NOMO-1 treated with DMSO at 0.1 percent for 48 hours (cell line): Measurements from ENCODE around the gene SLC9C2.
"Not testable (repeated sequence)": the region's sequence is repeated elsewhere in the genome, so short reads cannot be mapped to it uniquely, and the experiment has no call there.

Experiments used
- DNase-seq: peaks from one replicate; lab custom pipeline; 2025; ENCODE audit not compliant: unreplicated experiment; lab: John Stamatoyannopoulos, UW

SLC9C2 gene

DNA sequence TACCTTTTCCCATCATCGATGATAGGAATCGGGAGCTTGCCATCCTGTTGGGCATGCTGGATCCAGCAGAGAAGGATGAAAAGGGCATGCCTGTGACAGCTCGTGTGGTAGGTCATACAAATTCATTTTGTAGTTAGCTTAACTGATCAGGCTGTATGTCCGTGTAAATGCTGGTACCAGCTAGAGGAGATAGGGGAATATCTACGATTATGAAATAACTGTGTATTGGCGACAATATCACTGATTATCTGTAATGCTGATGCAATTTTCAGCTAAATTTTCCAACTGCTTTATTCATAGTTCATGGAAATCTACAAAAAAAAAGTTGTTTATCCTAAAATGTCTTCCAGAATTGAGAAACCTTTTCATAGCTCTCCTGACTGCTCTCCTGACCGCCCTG is 117.5 kb downstream of the SLC9C2 start:
- DNase-seq: no peak

DNA sequence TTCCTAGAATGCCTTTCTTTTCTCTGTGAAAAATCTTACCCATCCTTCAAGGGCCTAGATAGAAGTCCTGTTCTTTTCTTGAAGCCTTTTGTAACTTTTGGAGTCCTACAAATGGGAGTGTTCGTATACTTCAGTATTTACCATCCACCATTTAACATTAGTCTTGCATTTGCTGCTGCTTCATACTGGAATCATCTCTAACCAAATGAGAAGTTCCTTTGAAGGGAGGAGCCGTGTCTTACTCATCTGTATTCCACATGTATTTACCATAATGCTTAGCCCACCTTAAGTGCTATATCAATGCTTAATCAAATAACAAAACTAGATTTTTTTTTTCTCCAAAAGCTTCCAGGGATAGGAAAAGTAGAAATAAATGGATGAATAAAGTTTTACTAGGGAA is 118.6 kb downstream of the SLC9C2 start:
- no peak for DNase-seq

DNA sequence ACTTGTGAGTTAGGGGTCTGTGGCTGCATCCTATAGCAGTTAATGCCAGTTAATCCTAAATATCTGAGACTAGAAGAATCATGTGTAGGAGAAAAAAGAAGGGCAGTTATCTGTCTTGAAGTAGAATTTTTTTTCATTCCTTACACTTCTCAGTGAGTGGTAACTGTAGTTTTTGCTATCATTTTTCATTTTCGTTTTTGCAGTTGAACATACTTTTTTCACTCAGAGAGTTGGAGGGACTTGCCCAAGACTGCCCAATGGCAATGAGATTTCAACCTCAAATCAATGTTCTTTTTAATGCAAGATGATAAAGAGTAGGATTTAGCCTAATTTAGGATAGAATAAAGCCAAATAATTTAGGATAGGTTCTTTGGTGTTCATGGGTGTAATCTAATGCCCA is 120.2 kb downstream of the SLC9C2 start:
- DNase-seq: no peak

DNA sequence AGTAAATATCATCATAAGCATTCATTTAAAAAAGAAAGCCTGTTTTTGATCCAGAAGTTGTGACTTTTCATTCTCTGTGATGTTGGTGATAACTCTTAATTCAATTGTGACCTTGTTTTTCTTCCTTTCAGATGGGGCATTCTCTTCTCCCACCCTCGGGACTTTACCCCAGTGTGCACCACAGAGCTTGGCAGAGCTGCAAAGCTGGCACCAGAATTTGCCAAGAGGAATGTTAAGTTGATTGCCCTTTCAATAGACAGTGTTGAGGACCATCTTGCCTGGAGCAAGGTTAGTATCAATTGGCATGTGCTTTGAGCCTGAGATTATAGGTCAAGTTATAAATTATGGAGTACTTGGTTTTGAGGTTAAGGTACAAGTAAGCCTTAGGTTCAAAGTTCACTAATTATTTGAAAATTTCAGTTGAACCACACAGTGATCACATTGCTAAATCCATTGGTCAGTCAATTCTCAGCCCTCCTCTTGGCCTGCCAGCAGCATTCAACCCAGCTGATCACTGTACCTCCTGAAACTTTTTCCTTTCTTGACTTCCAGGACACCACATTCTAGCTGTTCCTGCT is 121.6 kb downstream of the SLC9C2 start:
- DNase-seq: no peak

DNA sequence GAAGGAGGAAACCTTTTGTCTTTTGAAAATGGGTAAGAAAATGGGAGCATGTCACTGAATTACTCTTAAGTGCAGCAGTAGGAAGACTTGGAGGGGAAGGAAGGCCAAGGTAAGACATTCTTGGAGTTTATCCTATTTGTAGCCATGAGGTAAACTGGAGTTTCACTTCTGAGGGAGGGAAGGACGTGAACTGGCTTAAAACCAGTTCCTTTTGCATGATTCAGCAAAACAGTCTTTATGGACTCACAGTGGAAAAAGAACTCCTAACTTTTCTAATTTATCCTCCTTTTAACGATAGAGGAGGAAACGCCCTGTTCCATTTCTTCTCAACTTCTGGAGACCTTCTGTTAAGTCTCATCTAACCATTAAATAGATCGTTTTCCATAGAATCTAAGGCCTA is 123.2 kb downstream of the SLC9C2 start:
- DNase-seq: no peak

DNA sequence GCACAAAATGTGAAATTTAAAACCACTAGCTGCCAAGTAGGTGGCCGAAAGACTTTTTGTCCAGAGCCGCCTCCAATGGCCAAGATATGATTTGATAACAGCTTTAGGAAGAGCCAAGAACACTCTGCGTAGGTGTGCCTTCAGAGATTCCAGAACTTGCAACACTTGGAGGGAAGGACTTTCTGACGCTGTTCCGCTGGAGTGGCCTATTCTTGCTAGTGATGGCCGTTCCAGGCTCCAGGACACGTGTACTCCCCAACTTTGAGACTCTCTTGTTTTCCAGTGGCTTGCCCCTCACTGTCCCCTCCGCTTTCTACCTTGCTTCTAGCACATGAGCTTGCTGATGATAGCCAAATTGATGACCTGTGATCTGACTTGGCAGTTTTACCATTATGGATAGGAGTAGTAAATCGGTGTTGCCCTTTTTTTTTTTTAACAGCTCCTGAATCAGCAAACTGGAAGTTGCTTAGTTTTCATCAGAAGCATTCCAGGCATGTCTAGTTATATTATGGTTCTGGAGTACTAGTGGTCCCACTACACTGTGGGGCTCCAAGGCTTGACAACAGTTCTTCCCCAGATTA is 124.7 kb downstream of the SLC9C2 start:
- DNase-seq: peak; percentile 9

DNA sequence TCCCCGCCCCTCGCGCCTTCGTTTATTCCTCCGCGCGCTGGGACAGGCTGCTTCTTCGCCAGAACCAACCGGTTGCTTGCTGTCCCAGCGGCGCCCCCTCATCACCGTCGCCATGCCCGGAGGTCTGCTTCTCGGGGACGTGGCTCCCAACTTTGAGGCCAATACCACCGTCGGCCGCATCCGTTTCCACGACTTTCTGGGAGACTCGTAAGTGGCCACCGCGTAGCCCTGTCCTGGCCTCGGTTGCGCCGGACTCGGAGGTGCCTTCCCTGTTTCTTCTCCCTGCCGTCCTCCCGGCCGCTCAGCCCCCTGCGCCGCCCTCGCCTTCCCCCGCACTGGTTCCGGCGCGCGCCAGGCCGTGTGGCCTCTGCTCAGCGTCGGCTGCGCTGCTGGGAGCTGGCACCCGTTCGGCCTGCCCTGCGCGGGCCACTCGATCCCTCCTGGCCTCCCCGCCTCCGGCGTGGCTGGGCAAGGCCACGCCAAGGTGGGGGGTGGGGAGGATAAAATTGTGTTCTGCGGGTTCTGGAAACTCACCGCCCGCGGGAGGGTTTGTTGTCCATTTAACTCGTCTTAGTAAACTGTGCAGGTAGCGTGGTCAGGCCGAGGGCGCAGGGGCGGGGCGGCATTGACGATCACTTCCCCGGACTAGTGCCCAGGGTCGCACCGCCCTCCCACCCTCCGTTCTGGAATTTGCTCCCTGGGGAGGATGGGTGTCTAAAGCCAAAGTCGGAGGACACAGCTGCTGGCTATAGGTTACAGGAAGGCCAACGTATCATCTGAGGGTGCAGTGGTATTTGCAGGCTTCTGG is 125.4 kb downstream of the SLC9C2 start, which contains the start of gene PRDX6:
Gene PRDX6, plus strand, starts transcription at position 50 of the 808 bp plus-strand sequence. Its CDS starts 63 bp downstream, at position 113.
- peak; percentile 86 for DNase-seq

DNA sequence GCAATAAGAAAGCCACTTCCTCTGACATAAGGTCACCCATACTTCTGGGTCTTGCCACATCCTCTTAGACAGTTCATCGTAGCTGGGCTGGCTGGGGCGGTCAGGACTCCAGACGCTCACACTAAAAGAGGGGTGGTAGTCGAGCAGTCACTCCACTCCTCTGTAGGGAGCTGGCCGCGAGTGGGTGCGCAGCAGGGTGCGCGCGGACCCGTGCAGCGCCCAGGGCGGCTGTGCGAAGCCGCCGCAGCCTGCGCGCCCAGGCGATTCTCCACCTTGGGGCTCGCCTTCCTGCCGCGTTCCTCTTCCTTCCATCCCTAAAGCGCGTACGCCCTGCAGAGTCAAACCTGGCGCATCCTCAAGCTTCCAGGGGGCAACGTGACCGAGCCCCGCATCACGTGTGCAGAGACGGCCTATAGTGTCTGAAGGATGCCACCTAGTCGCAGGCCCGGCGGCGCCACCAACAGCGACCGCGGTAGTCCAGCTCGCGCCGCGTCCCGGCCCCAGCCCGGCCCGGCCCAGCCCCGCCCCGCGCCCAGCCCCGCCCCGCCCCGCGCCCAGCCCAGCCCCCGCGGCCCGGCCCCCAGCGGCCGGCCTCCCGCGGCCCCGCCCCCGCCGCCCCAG is 126.1 kb downstream of the SLC9C2 start:
- DNase-seq: peak; percentile 89

DNA sequence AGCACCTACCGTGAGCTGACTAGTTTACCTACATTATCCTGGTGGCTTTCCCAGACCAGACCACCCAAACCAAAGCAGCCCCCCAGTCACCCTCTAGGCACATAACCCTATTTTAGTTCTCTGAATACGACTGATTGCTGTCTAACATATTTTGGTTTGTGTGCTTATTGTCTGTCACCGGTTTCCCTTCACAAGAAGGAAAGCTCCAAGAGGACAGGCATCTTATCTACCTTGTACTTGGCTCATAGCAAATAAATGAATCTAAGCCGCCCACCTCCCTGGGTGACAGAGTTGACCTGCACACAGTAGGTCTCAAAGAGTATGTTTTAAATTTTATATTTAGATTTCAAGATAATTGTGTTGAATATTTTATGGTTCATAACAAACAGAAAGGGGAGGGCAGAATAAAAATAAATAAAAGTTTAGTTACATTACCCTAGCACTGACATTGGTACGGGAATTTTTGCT is 126.6 kb downstream of the SLC9C2 start:
- DNase-seq: no peak

DNA sequence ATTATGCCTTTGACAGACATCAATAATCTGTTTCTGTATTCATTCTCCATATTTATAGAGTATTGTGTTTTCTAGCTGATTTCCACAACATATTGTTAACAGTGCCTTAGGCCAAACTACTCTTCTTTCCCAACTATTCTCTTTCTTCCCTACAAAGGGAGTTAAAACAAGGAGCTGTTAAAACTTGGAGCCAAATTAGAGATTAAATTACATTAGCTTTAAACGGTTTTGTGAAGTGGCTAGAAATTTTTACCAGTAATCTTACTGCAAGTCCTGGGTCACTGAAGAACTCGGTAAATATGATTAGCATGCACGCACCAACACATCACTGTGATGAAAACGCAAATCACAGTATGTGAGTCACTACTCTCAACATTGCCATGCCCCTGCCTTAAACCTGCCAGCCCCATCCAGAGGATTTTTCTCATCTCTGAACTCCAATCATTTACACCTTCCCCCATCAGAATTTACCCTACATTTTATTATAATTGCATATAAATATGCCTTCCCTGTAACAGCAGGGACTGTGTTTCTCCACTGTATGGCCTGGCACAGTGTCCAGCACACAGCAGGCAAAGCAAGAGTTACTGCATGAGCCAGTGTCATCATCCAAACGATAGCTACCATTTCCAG is 127.2 kb downstream of the SLC9C2 start:
- peak; percentile 27 for DNase-seq

DNA sequence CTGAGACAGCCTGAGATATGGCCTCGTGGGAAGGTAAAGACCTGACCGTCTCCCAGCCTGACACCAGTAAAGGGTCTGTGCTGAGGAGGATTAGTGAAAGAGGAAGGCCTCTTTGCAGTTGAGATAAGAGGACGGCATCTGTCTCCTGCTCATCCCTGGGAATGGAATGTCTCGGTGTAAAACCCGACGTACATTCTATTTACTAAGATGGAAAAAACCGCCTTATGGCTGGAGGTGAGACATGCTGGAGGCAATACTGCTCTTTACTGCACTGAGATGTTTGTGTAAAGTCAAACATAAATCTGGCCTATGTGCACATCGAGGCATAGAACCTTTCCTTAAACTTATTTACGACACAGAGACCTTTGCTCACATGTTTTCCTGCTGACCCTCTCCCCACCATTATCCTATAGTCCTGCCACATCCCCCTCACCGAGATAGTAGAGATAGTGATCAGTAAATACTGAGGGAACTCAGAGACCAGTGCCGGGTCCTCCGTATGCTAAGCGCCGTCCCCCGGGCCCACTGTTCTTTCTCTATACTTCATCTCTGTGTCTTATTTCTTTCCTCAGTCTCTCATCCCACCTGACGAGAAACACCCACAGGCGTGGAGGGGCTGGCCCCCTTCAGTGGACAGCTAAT is 128.0 kb downstream of the SLC9C2 start:
- not testable (repeated sequence) for DNase-seq

DNA sequence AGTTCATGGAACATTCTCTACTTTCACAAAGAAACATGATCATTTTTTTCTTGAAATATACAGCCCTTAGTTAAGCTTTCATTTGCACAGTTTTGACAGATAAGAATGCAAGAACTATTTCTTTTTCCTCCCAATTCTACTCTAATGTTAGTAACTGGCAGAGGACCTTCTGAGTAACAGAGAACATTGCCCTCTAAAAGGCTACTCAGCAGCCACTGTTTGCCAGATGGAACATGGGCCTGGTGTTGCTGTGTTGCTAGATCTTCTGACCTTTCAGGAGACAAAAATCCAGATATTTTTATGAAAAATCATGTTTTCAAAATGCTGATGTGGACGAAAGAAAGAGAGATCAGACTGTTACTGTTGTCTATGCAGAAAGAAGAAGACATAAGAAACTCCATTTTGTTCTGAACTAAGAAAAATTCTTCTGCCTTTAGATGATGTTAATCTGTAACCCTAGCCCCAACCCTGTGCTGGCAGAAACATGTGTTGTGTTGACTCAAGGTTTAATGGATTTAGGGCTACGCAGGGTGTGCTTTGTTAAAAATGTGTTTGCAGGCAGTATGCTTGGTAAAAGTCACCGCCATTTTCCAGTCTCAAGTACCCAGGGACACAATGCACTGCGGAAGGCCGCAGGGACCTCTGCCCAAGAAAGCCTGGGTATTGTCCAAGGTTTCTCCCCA is 128.6 kb downstream of the SLC9C2 start:
- no peak for DNase-seq

DNA sequence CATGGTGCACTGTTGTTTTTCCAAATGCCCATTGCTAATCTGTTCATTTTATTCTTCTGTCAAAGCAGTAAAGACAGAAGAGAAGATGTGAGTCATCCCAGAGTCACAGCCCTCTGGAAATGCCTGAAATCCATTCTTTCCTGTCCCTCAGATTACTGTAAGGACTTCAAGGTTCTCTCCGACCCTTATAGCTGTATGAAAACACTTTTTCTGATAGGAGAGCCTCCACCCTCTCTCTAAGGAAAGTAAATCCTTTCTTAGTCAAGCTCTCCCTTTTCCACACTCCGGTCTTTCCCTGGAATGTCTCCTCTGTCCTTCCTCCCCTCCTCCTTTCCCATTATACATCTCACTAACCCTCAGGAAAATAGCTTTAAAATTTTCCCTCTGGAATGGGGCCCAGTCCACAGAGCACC is 129.3 kb downstream of the SLC9C2 start:
- DNase-seq: no peak

DNA sequence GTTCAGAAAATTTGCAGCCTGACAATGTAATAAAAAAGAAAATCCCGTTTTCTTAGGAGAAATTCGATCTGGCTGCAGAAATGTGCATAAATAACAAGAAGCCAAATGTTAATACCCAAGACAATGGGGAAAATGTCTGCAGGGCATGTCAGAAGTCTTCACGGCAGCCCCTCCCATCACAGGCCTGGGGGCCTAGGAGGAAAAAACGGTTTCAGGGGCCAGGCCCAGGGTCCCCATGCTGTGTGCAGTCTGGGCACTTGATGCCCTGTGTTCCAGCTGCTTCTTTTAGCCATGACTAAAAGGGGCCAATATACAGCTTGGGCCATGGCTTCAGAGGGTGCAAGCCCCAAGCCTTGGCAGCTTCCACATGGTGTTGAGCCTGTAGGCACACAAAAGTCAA is 132.3 kb downstream of the SLC9C2 start:
- DNase-seq: no peak

DNA sequence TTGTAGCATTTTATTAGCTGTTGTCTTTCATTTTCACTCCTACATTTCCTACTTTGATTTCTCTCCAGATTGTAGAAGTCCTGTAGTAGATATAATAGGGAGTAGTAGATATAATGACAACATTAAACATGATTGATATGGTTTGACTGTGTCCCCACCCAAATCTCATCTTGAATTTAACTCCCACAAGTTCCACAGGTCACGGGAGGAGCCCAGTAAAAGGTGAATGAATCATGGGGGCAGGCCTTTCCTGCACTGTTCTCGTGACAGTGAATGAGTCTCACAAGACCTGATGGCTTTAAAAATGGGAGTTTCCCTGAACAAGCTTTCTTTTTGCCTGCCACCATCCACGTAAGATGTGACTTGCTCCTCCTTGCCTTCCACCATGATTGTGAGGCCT is 133.2 kb downstream of the SLC9C2 start:
- no peak for DNase-seq

DNA sequence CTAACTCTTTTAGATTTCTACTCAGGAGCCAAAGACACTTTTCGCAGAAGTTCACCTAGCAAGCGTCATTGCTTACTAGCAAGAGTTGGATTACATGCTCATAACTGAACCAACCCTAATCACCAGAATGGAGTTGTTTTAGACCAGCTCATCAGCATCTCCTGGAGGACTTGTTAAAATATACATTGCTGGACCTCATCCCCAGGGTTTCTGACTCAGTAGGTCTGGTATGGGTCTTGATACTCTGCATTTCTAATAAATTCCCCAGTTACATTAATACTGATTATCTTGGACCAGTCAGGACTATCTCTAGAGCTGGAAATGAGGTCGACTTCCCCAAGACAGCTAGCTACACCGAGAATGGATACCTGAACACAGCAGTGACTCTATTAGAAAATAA is 135.4 kb downstream of the SLC9C2 start:
- no peak for DNase-seq

DNA sequence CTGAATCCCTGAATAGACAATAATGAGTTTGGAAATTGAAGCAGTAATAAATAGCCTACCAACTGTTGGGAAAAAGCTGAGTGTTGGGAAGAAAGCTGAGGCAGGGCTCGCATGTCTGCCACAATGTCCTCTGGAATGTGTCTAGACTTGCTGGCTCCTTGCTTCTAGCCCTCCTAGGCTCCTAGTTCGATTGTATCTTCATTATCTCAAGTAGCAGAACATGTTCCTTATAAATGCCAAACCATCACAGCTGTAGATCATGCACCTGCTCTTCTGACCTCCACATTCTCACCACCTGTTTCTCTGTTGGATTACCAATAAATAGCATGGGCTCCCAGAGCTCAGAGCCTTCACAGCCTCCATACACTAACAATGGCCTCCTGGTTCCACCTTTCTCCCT is 138.7 kb downstream of the SLC9C2 start:
- not testable (repeated sequence) for DNase-seq

DNA sequence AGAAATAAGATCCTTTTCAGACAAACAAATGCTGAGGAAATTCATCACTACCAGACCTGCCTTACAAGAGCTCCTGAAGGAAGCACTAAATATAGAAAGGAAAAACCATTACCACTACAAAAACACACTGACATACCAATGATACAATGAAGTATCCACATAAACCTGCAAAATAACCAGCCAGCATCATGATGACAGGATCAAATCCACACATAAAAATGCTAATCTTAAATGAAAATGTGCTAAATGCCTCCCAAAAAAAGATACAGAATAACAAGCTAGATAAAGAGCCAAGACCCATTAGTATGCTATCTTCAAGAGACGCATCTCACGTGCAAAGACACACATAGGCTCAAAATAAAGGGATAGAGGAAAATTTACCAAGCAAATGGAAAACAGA is 140.2 kb downstream of the SLC9C2 start:
- DNase-seq: not testable (repeated sequence)

DNA sequence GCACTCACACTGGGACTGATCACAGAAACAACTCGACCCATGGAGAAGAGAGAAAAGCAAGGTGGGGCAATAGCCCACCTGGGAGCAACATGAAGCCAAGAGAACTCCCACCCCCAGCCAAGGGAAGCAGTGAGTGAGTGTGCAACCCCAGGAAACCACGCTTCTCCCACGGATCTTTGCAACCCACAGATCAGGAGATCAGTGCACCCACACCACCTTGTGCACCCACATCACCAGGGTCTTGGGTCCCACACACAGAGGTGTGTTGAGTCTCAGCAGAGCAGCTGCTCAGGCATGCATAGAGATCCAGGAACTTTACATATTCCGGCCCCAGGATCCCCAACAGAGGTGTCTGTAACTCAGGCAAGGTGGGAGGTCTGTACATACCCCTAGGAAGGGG is 143.0 kb downstream of the SLC9C2 start:
- DNase-seq: no peak

DNA sequence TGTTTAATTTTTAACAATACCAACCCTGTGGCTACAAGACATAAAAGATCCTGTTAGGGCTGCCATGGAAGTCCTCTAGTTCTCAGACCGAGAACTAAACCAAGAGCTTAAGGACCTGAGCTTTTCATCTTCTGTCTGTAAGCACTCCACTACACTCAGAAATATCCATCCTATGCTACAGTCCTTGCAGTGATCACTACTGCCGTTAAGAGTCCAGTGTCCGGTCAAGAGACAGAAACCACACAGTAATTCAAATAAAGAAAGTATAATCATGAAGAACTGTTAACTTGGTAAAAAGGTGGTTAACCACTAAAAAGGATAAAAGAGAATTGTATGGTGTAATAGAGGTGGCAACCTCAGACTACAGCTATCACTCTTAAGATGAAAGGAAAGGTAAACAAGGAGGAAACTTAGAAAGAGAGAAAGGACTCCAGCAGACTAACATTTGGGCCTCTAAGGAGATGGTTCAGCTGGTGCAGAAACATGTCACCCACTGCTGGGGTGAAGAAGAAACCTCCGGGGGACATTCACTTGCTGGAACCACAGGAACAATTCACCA is 147.8 kb downstream of the SLC9C2 start:
- DNase-seq: no peak
